GM23248 (cell line): ENCODE measurements around the gene CCDC18. TPM values are rescaled to one million over a fixed set of nuclear protein-coding genes. Genes with fewer than 3 reads are reported as not detected.
"Not testable (repeated sequence)": the region's sequence is repeated elsewhere in the genome, so short reads cannot be mapped to it uniquely, and the experiment has no call there.

ENCODE experiments used
- DNase-seq: peaks from one replicate; pipeline ENCODE4 v3.0.0-alpha.2; 2015
- H2AFZ ChIP-seq: fragments of 200-600 bp; sonication (generic); 2 replicates; pipeline ENCODE4 v1.6.1; 2016; ENCODE audit warnings: antibody characterized with exemption
- H3F3A ChIP-seq: fragments of 200-600 bp; sonication (generic); 2 replicates; pipeline ENCODE4 v1.6.1; 2016; ENCODE audit warnings: mild to moderate bottlenecking, antibody characterized with exemption, mixed run types; ENCODE audit not compliant: insufficient read depth
- H3K27ac ChIP-seq: fragments of 200-600 bp; sonication (generic); 2 replicates; pipeline ENCODE4 v1.5.1; 2016; ENCODE audit warnings: mild to moderate bottlenecking
- H3K27me3 ChIP-seq: fragments of 200-600 bp; sonication (generic); replicated peaks from 2 replicates; pipeline ENCODE4 v1.6.1; 2016; ENCODE audit warnings: mild to moderate bottlenecking; ENCODE audit not compliant: insufficient read depth
- H3K36me3 ChIP-seq: fragments of 200-600 bp; sonication (generic); 2 replicates; pipeline ENCODE4 v1.6.1; 2016; ENCODE audit warnings: low read depth, mild to moderate bottlenecking
- H3K4me1 ChIP-seq: fragments of 200-600 bp; sonication (generic); 2 replicates; pipeline ENCODE4 v1.6.1; 2016; ENCODE audit warnings: mild to moderate bottlenecking; ENCODE audit not compliant: insufficient read depth
- H3K4me2 ChIP-seq: fragments of 200-600 bp; sonication (generic); one replicate; pipeline ENCODE4 v1.6.1; 2016; ENCODE audit warnings: mild to moderate bottlenecking; ENCODE audit not compliant: unreplicated experiment
- H3K4me3 ChIP-seq: fragments of 200-600 bp; sonication (generic); 2 replicates; pipeline ENCODE4 v1.5.1; 2016; ENCODE audit warnings: mild to moderate bottlenecking
- H3K79me2 ChIP-seq: fragments of 200-600 bp; sonication (generic); 2 replicates; pipeline ENCODE4 v1.6.1; 2016; ENCODE audit warnings: mild to moderate bottlenecking; ENCODE audit not compliant: insufficient read depth
- H3K9ac ChIP-seq: fragments of 200-600 bp; sonication (generic); 2 replicates; pipeline ENCODE4 v1.6.1; 2016; ENCODE audit warnings: mild to moderate bottlenecking
- H3K9me2 ChIP-seq: fragments of 200-600 bp; sonication (generic); 2 replicates; pipeline ENCODE4 v1.6.1; 2016; ENCODE audit warnings: mixed run types, mild to moderate bottlenecking, moderate library complexity; ENCODE audit not compliant: insufficient read depth
- H3K9me3 ChIP-seq: fragments of 200-600 bp; sonication (generic); one replicate; pipeline ENCODE4 v1.6.1; 2017; ENCODE audit warnings: low read depth
- H4K20me1 ChIP-seq: fragments of 200-600 bp; sonication (generic); 2 replicates; pipeline ENCODE4 v1.6.0; 2016; ENCODE audit not compliant: insufficient read depth
- EZH2 ChIP-seq: fragments of 200-600 bp; sonication (generic); IDR thresholded peaks from 2 replicates; pipeline ENCODE4 v1.6.1; 2018; ENCODE audit warnings: antibody characterized with exemption, mild to moderate bottlenecking; ENCODE audit not compliant: insufficient read depth, poor library complexity, severe bottlenecking
- EZH2phosphoT487 ChIP-seq: fragments of 200-600 bp; sonication (generic); IDR thresholded peaks from 2 replicates; pipeline ENCODE4 v1.6.1; 2018; ENCODE audit warnings: antibody characterized with exemption, moderate library complexity, mild to moderate bottlenecking, low read depth; ENCODE audit not compliant: insufficient read depth
- WGBS, 2 experiments: methylation state at CpG; one replicate each; pipeline ENCODE4 v1.1.6; 2015 to 2017; ENCODE audit warnings: low lambda C conversion rate in 2 of 2, low coverage in 1 of 2; ENCODE audit errors: missing lambda C conversion rate in 2 of 2; 5-methylcytosine and 5-hydroxymethylcytosine counted together
- in situ Hi-C: fragments of 300-500 bp; cut with MboI; formaldehyde crosslinking; loops from 2 replicates; pipeline ENCODE4 v1.15.0; 2020
- polyA plus RNA-seq: library from polyadenylated mRNA; unstranded; fragments of >200 nt; fragmentation: Nextera tagmentation; extraction: Ambion mirVana; gene quantifications from 2 replicates; pipeline ENCODE4 v1.2.1, GENCODE V29; 2016
- total RNA-seq: library from RNA; depleted of rRNA; stranded (reverse); fragments of >200 nt; shearing (Covaris generic); gene quantifications from 2 replicates; pipeline ENCODE4 v1.2.3, GENCODE V29; 2014

The CCDC18 gene
- total and polyA plus RNA-seq, 2 experiments from 2014 or later = 5.7 to 7.8 TPM

DNA sequence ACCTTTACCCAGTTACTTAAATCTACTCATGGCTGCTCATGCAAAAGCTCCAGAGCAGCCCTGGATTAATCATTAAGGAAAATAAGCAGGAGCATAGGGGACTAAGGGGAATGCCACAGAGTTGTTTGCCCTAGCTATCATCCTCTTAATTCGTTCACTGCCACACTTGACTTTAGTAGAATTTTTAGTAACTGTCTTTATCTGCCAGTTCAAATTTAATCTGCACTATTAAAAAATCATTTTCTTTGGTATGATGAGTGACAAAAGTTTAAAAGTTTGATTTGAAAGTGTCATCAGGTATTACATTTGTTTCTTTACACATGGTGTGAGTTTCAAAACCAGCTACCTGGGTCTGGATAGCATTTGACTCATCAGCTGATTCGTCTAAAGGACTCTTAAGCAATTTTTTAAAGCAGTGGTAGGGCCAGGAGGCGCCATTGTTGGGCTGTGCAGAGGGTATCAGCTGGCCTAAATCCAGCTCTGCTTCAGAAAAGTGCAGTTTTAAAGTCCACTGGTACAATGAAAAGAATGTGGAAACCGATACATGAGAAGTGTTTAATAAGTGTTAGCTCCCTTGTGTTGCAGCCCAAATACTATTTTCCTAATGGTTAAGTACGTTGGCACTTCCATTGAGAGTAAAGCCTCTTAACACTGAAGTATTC, 95.2 kb downstream of the CCDC18 start:
- Histone ChIP-seq H3K36me3 (no peaks in the 10 kb centered on the region; the same call in 1 of the 2 replicates), H4K20me1 (no peaks in the 10 kb centered on the region), H3K9me3 (no peaks in the 10 kb centered on the region), H3K9me2 (no peaks in the 10 kb centered on the region), H3K4me2 (no peak overlapping the region), H3K27me3 (no peaks in the 10 kb centered on the region), H3F3A (no peaks in the 10 kb centered on the region), H3K27ac (no peak overlapping the region), H3K4me1 (no peaks in the 10 kb centered on the region), H2AFZ (no peak overlapping the region), H3K79me2 (no peaks in the 10 kb centered on the region), H3K9ac (no peak overlapping the region), H3K4me3 (no peak overlapping the region)
- DNase-seq = no peak
- no peak for TF ChIP-seq EZH2
- TF ChIP-seq EZH2phosphoT487 = no peak
- 84 to 89% methylated on average over 5 of the region's 5 CpGs for WGBS, 2 experiments
- in situ Hi-C loops = no loop called here

DNA sequence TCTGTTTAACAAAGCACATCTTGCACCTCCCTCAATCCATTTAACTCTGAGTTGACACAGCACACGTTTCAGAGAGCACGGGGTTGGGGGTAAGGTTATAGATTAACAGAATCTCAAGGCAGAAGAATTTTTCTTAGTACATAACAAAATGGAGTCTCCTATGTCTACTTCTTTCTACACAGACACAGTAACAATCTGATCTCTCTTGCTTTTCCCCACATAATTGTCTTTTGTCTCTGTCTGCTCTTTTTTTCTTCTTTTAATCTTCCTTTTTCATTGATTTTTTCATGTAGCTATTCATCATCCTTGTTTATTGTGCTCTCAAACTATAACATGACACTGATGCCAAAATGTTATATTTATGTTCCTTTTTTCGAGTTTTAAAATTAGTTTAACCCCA, 97.0 kb downstream of the CCDC18 start:
- 37 to 40% methylated on average over 3 of the region's 3 CpGs for WGBS, 2 experiments
- H3F3A ChIP-seq, H3K27ac ChIP-seq, H3K36me3 ChIP-seq, H3K4me2 ChIP-seq, H3K4me3 ChIP-seq, H3K79me2 ChIP-seq, H2AFZ ChIP-seq, H4K20me1 ChIP-seq, H3K27me3 ChIP-seq, H3K4me1 ChIP-seq, H3K9ac ChIP-seq, H3K9me2 ChIP-seq, DNase-seq, H3K9me3 ChIP-seq, in situ Hi-C loops: not testable (repeated sequence)

DNA sequence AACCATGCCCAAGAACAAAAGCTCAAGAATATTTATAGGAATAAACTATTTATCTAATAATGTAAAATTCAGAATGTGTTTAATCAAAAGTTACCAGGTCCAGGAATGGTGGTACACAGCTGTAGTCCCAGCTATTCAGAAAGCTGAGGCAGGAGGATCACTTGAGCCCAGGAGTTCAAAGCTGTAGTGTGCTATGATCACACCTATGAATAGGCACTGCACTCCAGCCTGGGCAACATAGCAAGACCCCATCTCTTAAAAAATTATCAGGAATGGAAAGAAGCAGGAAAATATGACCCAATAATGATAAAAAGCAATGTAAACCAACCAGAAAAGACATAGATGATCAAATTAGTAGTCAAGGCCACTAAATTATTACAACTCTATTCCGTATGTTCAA, 103.0 kb downstream of the CCDC18 start:
- H3F3A ChIP-seq = no peaks in the 10 kb centered on the region
- no peak overlapping the region for H3K9ac ChIP-seq
- no peak overlapping the region for H2AFZ ChIP-seq
- TF ChIP-seq EZH2 (no peak), EZH2phosphoT487 (no peak)
- no peak overlapping the region for H3K4me2 ChIP-seq
- no peaks in the 10 kb centered on the region for H3K9me3 ChIP-seq
- H3K27ac ChIP-seq = no peak overlapping the region
- no peaks in the 10 kb centered on the region; the same call in 1 of the 2 replicates for H3K36me3 ChIP-seq
- no peaks in the 10 kb centered on the region for H3K4me1 ChIP-seq
- H4K20me1 ChIP-seq = no peaks in the 10 kb centered on the region
- no peak for DNase-seq
- no peaks in the 10 kb centered on the region for H3K79me2 ChIP-seq
- no peaks in the 10 kb centered on the region for H3K9me2 ChIP-seq
- H3K4me3 ChIP-seq = no peak overlapping the region
- 97 to 98% methylated on average over 1 of the region's 1 CpG for WGBS, 2 experiments
- H3K27me3 ChIP-seq = no peaks in the 10 kb centered on the region
- in situ Hi-C loops = no loop called here

DNA sequence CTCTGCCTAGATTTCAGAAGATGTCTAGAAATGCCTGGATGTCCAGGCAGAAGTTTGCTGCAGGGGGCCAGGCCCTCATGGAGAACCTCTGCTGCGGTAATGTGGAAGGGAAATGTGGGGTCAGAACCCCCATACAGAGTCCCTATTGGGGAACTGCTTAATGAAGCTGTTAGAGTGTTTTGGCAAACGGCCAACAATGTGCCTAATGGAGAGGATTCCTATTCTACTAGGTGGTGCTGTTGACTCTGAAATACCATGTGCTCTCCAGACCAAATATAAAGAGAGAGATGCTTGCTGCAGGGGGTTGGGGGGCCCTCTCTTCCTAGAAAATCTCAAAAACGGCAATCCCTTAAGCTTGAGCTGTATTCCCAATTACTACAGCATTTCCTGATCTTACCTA, 108.0 kb downstream of the CCDC18 start:
- no peak overlapping the region for H2AFZ ChIP-seq
- no peaks in the 10 kb centered on the region for H3K36me3 ChIP-seq
- H3K27ac ChIP-seq = no peak overlapping the region
- in situ Hi-C loops = no loop called here
- no peak for TF ChIP-seq EZH2
- TF ChIP-seq EZH2phosphoT487 = no peak
- H3K4me2 ChIP-seq = no peak overlapping the region
- no peak overlapping the region for H3K4me3 ChIP-seq
- no peaks in the 10 kb centered on the region for H3K79me2 ChIP-seq
- no peaks in the 10 kb centered on the region for H3K9me2 ChIP-seq
- no peaks in the 10 kb centered on the region for H3K9me3 ChIP-seq
- H4K20me1 ChIP-seq = no peaks in the 10 kb centered on the region; the same call in 1 of the 2 replicates
- 51 to 52% methylated on average over 3 of the region's 3 CpGs for WGBS, 2 experiments
- no peaks in the 10 kb centered on the region for H3K4me1 ChIP-seq
- no peaks in the 10 kb centered on the region for H3K27me3 ChIP-seq
- DNase-seq = peak; percentile 11
- H3K9ac ChIP-seq = no peak overlapping the region
- no peaks in the 10 kb centered on the region for H3F3A ChIP-seq

DNA sequence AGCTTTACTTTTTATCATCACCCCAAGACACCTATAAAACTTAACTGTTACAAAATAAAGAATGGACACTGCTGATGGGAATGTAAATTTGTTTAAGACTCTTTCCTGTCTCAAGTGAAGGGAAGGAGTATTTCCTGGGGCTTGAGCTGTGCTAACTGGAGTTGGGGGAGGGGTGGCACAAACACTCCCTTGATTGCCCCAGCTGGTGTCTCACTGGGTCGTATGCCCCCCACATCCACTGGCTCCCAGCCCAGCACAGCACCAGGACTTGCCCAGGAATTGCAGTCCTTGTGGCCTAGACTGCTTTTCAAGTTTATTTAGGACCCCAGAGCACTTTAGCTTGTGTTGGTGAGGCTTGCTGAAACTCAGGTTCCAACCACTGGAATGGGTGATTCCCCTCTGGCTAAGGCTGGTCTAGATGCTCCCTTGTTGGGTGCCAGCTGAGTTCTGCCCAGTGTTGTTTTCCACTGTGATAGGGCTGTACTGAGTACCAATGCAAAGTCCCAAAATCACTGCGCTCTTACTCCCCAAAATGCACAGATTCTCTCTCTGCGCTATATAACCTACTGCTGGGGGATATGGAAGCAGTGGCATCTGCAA, 116.1 kb downstream of the CCDC18 start:
- WGBS, 2 experiments = 63 to 65% methylated on average over 3 of the region's 3 CpGs
- H3K27ac ChIP-seq = no peak overlapping the region
- no peaks in the 10 kb centered on the region for H3F3A ChIP-seq

More for the DNA sequence above, 116.1 kb downstream of the CCDC18 start:
- H3K27me3 ChIP-seq = no peaks in the 10 kb centered on the region
- H2AFZ ChIP-seq = no peak overlapping the region
- no peak overlapping the region for H3K9ac ChIP-seq
- H3K79me2 ChIP-seq = no peaks in the 10 kb centered on the region
- DNase-seq = no peak
- H4K20me1 ChIP-seq = no peaks in the 10 kb centered on the region
- H3K9me2 ChIP-seq = no peaks in the 10 kb centered on the region
- H3K9me3 ChIP-seq = no peaks in the 10 kb centered on the region
- H3K4me1 ChIP-seq = no peaks in the 10 kb centered on the region
- no peak for TF ChIP-seq EZH2phosphoT487
- no peak for TF ChIP-seq EZH2
- no peak overlapping the region for H3K4me3 ChIP-seq
- in situ Hi-C loops = no loop called here
- no peak overlapping the region for H3K4me2 ChIP-seq
- H3K36me3 ChIP-seq = no peaks in the 10 kb centered on the region
